H9 (cell line): ENCODE data around the gene DLAT. TPM values are rescaled to one million over a fixed set of nuclear protein-coding genes. Genes with fewer than 3 reads are reported as not detected.

ENCODE experiments used
- DNase-seq: peaks from one replicate; pipeline ENCODE4 v3.0.0-alpha.2; 2017
- H2AFZ ChIP-seq: one replicate; pipeline ENCODE4 v1.6.1; 2013; ENCODE audit warnings: mild to moderate bottlenecking, low read length, control low read depth, moderate library complexity
- H2AK5ac ChIP-seq: 2 replicates; pipeline ENCODE4 v1.6.1; 2013; ENCODE audit warnings: low read length, control low read depth, mixed read lengths; ENCODE audit not compliant: insufficient read length
- H2BK120ac ChIP-seq: one replicate; pipeline ENCODE4 v1.6.1; 2013; ENCODE audit warnings: low read depth, mild to moderate bottlenecking, low read length, control low read depth, inconsistent platforms; ENCODE audit not compliant: poor library complexity, severe bottlenecking
- H2BK12ac ChIP-seq: 2 replicates; pipeline ENCODE4 v1.6.1; 2013; ENCODE audit warnings: low read length, control low read depth, mixed read lengths, low read depth; ENCODE audit not compliant: insufficient read length
- H2BK15ac ChIP-seq: 2 replicates; pipeline ENCODE4 v1.6.1; 2013; ENCODE audit warnings: low read depth, low read length, control low read depth
- H2BK20ac ChIP-seq: one replicate; pipeline ENCODE4 v1.6.1; 2013; ENCODE audit warnings: low read depth, mild to moderate bottlenecking, low read length, control low read depth, inconsistent platforms; ENCODE audit not compliant: poor library complexity, severe bottlenecking
- H2BK5ac ChIP-seq: 2 replicates; pipeline ENCODE4 v1.6.1; 2013; ENCODE audit warnings: low read length, control low read depth, mixed read lengths; ENCODE audit not compliant: insufficient read length
- H3K14ac ChIP-seq: 2 replicates; pipeline ENCODE4 v1.6.1; 2013; ENCODE audit warnings: low read length, control low read depth; ENCODE audit not compliant: insufficient read depth
- H3K18ac ChIP-seq: 2 replicates; pipeline ENCODE4 v1.6.1; 2013; ENCODE audit warnings: low read depth, mild to moderate bottlenecking, mixed read lengths, low read length, control low read depth; ENCODE audit not compliant: insufficient read length
- H3K23ac ChIP-seq: 2 replicates; pipeline ENCODE4 v1.6.1; 2013; ENCODE audit warnings: low read length, control low read depth, mixed read lengths, low read depth; ENCODE audit not compliant: insufficient read length
- H3K23me2 ChIP-seq: 2 replicates; pipeline ENCODE4 v1.6.1; 2013; ENCODE audit warnings: low read depth, mild to moderate bottlenecking, mixed read lengths, low read length, control low read depth; ENCODE audit not compliant: insufficient read length, poor library complexity, severe bottlenecking
- H3K27ac ChIP-seq: 2 replicates; pipeline ENCODE4 v1.5.1; 2013; ENCODE audit warnings: low read length, control low read depth, mixed read lengths, low read depth; ENCODE audit not compliant: insufficient read length
- H3K27me3 ChIP-seq: 2 replicates; pipeline ENCODE4 v1.6.1; 2013; ENCODE audit warnings: low read length, control low read depth, inconsistent platforms; ENCODE audit not compliant: insufficient read depth
- H3K4ac ChIP-seq: 2 replicates; pipeline ENCODE4 v1.6.1; 2013; ENCODE audit warnings: low read depth, mild to moderate bottlenecking, control low read depth, inconsistent platforms, low read length, moderate library complexity
- H3K4me1 ChIP-seq: 2 replicates; pipeline ENCODE4 v1.6.1; 2013; ENCODE audit warnings: low read length, control low read depth, inconsistent platforms; ENCODE audit not compliant: insufficient read depth
- H3K4me2 ChIP-seq: 2 replicates; pipeline ENCODE4 v1.6.1; 2013; ENCODE audit warnings: low read length, control low read depth, mixed read lengths; ENCODE audit not compliant: insufficient read length, insufficient read depth
- H3K56ac ChIP-seq: 2 replicates; pipeline ENCODE4 v1.6.1; 2013; ENCODE audit warnings: low read depth, mild to moderate bottlenecking, mixed read lengths, low read length, control low read depth; ENCODE audit not compliant: insufficient read length
- H3K79me1 ChIP-seq: 2 replicates; pipeline ENCODE4 v1.6.1; 2013; ENCODE audit warnings: low read depth, mild to moderate bottlenecking, moderate library complexity, low read length, control low read depth, inconsistent platforms; ENCODE audit not compliant: insufficient read depth, poor library complexity, severe bottlenecking
- H3K79me2 ChIP-seq: 2 replicates; pipeline ENCODE4 v1.6.1; 2013; ENCODE audit warnings: low read length, control low read depth, inconsistent platforms; ENCODE audit not compliant: insufficient read depth
- H3K9ac ChIP-seq: 2 replicates; pipeline ENCODE4 v1.6.1; 2013; ENCODE audit warnings: low read length, control low read depth, mixed read lengths; ENCODE audit not compliant: insufficient read length; ENCODE audit errors: extremely low read depth
- H3K9me3 ChIP-seq: one replicate; pipeline ENCODE4 v1.6.1; 2013; ENCODE audit warnings: low read depth, low read length, inconsistent platforms; ENCODE audit not compliant: control insufficient read depth
- H3T11ph ChIP-seq: one replicate; pipeline ENCODE4 v1.6.1; 2013; ENCODE audit warnings: mild to moderate bottlenecking, low read length, control low read depth, inconsistent platforms
- H4K20me1 ChIP-seq: one replicate; pipeline ENCODE4 v1.6.1; 2013; ENCODE audit not compliant: control insufficient read depth, insufficient read length, insufficient read depth
- H4K5ac ChIP-seq: 2 replicates; pipeline ENCODE4 v1.6.1; 2013; ENCODE audit warnings: low read depth, mild to moderate bottlenecking, mixed read lengths, low read length, control low read depth; ENCODE audit not compliant: insufficient read length
- H4K8ac ChIP-seq: replicated peaks from 2 replicates; pipeline ENCODE4 v1.6.1; 2013; ENCODE audit warnings: low read length, control low read depth, mixed read lengths, low read depth; ENCODE audit not compliant: insufficient read length
- H4K91ac ChIP-seq: 2 replicates; pipeline ENCODE4 v1.6.1; 2013; ENCODE audit warnings: low read depth, mild to moderate bottlenecking, moderate library complexity, mixed read lengths, low read length, control low read depth; ENCODE audit not compliant: insufficient read length
- H3K27ac Mint-ChIP-seq, 3 experiments: 2 replicates in 2 of 3; 3 replicates in 1 of 3; pipeline ENCODE4 v1.8.0; 2020 to 2021; ENCODE audit warnings: mixed read lengths in 3 of 3, mild to moderate bottlenecking in 1 of 3, moderate library complexity in 1 of 3
- H3K27me3 Mint-ChIP-seq: 2 replicates; pipeline ENCODE4 v1.8.0; 2021; ENCODE audit warnings: low read depth, mild to moderate bottlenecking, moderate library complexity, mixed read lengths
- H3K36me3 Mint-ChIP-seq, 3 experiments: 2 replicates in 2 of 3; 3 replicates in 1 of 3; pipeline ENCODE4 v1.8.0; 2020 to 2021; ENCODE audit warnings: low read depth in 3 of 3, mixed read lengths in 3 of 3; ENCODE audit not compliant: insufficient read depth in 1 of 3
- H3K4me1 Mint-ChIP-seq, 2 experiments: 2 replicates each; pipeline ENCODE4 v1.8.0; 2020; ENCODE audit warnings: mixed read lengths in 2 of 2
- H3K4me3 Mint-ChIP-seq, 2 experiments: 2 replicates in 1 of 2; 3 replicates in 1 of 2; pipeline ENCODE4 v1.8.0; 2020 to 2021; ENCODE audit warnings: mild to moderate bottlenecking in 2 of 2, mixed read lengths in 2 of 2, moderate library complexity in 1 of 2
- H3K9me3 Mint-ChIP-seq, 2 experiments: 2 replicates in 1 of 2; 3 replicates in 1 of 2; pipeline ENCODE4 v1.8.0; 2020; ENCODE audit warnings: mild to moderate bottlenecking in 2 of 2, mixed read lengths in 2 of 2, moderate library complexity in 1 of 2
- CTCF ChIP-seq: fragments of 200-600 bp; sonication (generic); conservative IDR thresholded peaks from 3 replicates; pipeline ENCODE4 v1.8.0; 2021; ENCODE audit warnings: antibody characterized with exemption, mild to moderate bottlenecking
- WGBS: extraction: QIAGEN DNeasy Blood & Tissue Kit; methylation state at CpG from one replicate; pipeline ENCODE4 v1.1.7; 2013; ENCODE audit warnings: missing lambda C conversion rate, low lambda C conversion rate, mixed read lengths; ENCODE audit not compliant: insufficient read length; ENCODE audit errors: extremely low coverage; 5-methylcytosine and 5-hydroxymethylcytosine counted together
- total RNA-seq: library from RNA; stranded (reverse); gene quantifications from 2 replicates; pipeline ENCODE4 v1.2.1, GENCODE V29; 2021

Gene DLAT
- total RNA-seq, 1 experiment from 2014 or later, result 58.4 TPM

GRCh38 chr11:111986589-111986988, 38.6 kb upstream of the DLAT start:
- Mint-ChIP-seq H3K4me1 (peaks cover 28 to 36% of the 10 kb centered on the region in 2 experiments), H3K9me3 (no peaks in the 10 kb centered on the region), H3K36me3 (peaks cover 11 to 43% (median 41%) of the 10 kb centered on the region in 3 experiments), H3K27me3 (no peaks in the 10 kb centered on the region), H3K27ac (no peak overlapping the region), H3K4me3 (no peak overlapping the region)
- no peaks in the 10 kb centered on the region for H3K79me2 ChIP-seq
- no peak overlapping the region for H2BK15ac ChIP-seq
- H2BK12ac ChIP-seq, result no peak overlapping the region
- H4K91ac ChIP-seq, result no peak overlapping the region
- H2BK5ac ChIP-seq, result no peak overlapping the region
- no peak overlapping the region for H4K8ac ChIP-seq
- H2BK120ac ChIP-seq, result no peak overlapping the region
- no peaks in the 10 kb centered on the region for H3K23me2 ChIP-seq
- no peak for TF ChIP-seq CTCF
- no peak overlapping the region for H3K23ac ChIP-seq
- H3K27me3 ChIP-seq, result no peaks in the 10 kb centered on the region
- no peak for DNase-seq
- H3K4ac ChIP-seq, result no peak overlapping the region
- no peaks in the 10 kb centered on the region for H3K9me3 ChIP-seq
- no peaks in the 10 kb centered on the region for H4K20me1 ChIP-seq
- no peaks in the 10 kb centered on the region for H3K79me1 ChIP-seq
- H4K5ac ChIP-seq, result no peak overlapping the region
- no peak overlapping the region for H3K4me2 ChIP-seq
- H3K27ac ChIP-seq, result no peak overlapping the region
- H2AFZ ChIP-seq, result no peak overlapping the region
- no peak overlapping the region for H3K56ac ChIP-seq
- no peak overlapping the region for H3T11ph ChIP-seq
- H3K14ac ChIP-seq, result no peak overlapping the region
- no CpG with 5 or more reads among the region's 5 CpGs for WGBS
- H2BK20ac ChIP-seq, result no peak overlapping the region
- no peak overlapping the region for H3K18ac ChIP-seq
- no peak overlapping the region for H3K9ac ChIP-seq
- H3K4me1 ChIP-seq, result 0 out of 2 replicates have a peak, but pooled peaks cover 5% of the 10 kb centered on the region
- H2AK5ac ChIP-seq, result no peak overlapping the region
